Fibroblast of gingiva (primary cell): ENCODE measurements around the gene EXPH5.
"Not testable (repeated sequence)": the region's sequence is repeated elsewhere in the genome, so short reads cannot be mapped to it uniquely, and the experiment has no call there.

Experiments
- DNase-seq: peaks from one replicate; pipeline ENCODE4 v3.0.0-alpha.2; 2011; ENCODE audit warnings: low read depth

EXPH5 gene

DNA sequence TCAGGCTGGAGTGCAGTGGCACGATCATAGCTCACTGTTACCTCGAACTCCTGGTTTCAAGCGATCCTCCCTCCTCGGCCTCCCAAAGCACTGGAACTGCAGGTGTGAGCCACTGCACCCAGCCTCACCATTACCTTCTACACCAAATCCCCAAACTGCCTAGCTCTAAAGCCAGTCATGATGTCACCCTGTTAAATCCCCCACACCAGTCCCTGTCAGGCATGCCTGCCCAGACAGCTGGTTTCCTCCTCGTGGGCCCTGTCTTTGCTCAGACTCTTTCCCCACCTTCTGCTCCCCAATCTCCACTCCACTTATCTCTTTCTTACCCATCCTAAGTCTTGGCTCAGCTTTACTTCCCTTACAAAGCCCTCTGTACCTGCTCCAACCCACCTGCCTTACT lies 12.5 kb upstream of the EXPH5 start:
- DNase-seq = no peak

GRCh38 chr11:108602818-108603217 lies 9.2 kb upstream of the EXPH5 start:
- DNase-seq = not testable (repeated sequence)

GRCh38 chr11:108601150-108601549 lies 7.6 kb upstream of the EXPH5 start:
- DNase-seq = no peak

DNA sequence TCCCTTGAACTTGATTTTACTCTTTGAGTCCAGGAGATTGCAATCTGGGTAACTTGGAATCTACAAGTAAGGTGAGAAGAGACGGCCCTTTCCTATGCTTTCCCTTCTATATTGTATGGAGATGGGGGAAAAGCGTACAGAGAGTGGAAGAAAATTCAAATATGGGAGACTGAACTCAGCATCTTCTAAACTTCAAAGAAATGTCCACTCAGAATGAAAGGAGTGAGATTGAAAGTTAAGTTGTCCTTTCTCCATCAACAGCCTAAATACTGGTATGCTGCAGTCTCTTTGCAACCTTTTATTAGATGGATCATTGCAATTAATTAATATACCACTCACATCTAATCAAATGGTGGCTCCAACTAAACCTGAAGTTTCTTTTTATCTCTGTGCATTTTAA lies 6.4 kb upstream of the EXPH5 start:
- DNase-seq = no peak

DNA sequence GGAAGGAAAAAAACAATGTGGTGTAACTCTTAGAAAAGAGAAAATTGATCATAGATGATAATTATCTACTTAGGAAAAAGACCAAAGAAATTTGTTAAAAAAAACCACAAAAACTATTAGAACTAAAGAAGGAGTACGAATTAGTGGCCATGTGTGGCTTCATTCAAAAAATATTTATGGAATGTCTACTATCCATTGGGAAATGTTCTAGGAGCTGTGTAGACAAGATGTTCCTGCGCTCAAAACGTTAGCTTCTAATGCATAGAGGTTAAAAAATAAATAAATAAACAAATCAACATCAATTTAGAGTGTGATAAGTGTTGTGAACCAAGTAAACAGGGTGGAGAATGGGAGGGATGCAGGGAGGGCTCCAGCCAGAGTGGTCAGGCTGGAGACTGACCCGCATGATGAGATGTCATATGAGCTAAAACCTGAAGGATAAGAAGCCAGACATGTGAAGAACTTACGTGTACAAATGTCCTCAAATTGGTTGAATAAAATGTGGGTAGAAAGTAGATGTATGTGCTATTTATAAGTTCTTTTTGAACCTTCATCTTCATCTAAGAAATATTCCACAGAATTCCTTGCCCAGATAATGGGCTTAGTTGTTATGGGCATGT lies 4.3 kb upstream of the EXPH5 start:
- DNase-seq = no peak

GRCh38 chr11:108596701-108597100 lies 3.1 kb upstream of the EXPH5 start:
- no peak for DNase-seq

- no peak for DNase-seq
Measured at GRCh38 chr11:108593923-108594434, 411 bp upstream of the EXPH5 start.

DNA sequence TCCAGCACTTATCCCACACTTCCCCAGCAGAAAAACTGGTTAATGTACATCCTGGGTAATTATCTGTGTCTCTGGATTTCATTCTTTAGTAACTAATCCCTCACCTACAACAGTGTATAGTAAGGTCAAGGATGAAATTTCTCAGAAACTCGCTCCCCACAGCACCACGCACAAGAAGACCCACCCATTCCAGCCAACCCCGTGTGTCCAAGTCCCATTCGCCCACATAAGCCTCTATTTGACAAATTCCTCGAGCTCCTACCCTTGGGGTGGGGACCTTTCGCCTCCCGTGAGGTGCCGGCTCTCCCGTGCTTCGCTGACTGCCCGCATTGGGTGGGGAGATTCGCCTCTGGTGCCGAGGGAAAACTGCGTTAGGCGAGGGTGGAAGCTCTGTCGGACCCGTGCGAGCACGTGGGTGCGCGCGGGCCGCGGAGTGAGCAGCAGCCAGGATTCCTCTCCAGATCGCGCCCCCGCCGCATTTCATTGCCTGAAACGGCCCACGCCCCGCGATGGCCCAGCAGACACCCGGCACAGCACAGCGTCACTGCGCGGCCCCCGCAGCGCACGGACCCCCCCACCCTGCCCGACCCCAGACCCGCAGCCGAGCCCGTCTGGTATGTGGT lies 866 bp downstream of the EXPH5 start:
- DNase-seq = no peak

DNA sequence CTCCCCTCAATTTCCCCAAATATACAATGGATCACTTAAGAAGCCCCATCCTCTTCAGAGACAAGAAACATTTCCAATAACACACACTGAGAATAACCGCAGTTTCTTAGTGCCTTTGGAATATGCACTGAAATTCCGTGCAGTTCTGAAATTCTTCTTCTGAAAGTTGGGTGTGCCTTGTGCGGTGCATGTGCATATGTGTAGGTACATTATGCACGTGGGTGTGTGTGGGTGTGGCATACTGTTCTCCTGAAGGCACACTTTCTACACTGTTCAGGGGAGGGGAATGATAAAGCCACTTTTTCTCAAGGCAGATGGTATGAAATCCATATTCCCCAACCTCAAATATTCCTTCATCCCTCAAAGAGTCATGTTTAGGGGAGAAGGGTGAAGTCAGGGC lies 1.7 kb downstream of the EXPH5 start:
- no peak for DNase-seq

GRCh38 chr11:108589136-108589535 lies 4.4 kb downstream of the EXPH5 start:
- no peak for DNase-seq

DNA sequence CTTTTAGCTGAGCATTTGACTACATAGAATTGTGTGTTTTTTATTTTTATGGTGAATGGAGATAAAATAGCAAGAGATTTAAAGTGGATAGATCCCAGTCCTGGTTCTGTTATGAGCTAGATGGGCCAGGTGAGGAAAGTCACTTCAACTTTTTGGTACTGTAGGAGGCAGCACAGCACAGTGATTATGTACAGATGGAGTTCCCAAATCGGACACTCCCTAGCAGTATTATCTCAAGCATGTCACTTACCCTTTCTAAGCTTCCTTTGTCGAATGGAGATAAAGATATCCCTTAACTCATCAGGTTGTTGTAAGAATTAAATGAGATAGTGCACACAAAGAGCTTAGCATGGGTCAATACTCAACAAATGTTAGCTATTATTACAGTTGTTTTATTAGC lies 5.3 kb downstream of the EXPH5 start:
- DNase-seq = no peak

DNA sequence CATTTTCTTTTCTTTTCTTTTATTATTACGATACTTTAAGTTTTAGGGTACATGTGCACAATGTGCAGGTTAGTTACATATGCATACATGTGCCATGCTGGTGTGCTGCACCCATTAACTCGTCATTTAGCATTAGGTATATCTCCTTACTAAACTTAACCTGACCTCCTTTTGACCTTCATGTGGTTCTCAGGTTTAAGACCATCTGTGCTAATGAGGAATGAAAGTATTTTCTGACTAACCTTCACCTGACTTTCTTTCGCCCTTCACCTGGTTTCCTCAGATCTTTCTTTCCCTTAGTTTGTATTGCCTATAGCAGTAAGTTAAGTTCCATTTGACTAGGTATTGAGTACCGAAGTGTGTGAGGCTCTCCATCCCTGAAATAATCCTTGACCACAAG lies 6.5 kb downstream of the EXPH5 start:
- DNase-seq = no peak

- DNase-seq = no peak
Measured at GRCh38 chr11:108586600-108586999, 7.0 kb downstream of the EXPH5 start.

DNA sequence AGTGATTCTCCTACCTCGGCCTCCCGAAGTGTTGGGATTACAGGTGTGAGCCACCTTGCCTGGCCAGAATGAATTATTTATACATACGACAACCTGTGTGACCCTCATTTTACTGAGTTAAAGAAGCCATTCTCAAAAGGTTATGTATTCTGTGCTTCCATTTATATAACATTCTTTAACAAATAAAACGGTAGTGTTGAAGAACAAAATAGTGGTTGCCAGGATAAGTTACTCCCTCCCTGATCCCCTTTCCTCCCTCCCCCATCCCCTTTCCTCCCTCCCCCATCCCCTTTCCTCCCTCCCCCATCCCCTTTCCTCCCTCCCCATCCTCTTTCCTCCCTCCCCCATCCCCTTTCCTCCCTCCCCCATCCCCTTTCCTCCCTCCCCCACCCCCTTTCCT lies 7.4 kb downstream of the EXPH5 start:
- not testable (repeated sequence) for DNase-seq

DNA sequence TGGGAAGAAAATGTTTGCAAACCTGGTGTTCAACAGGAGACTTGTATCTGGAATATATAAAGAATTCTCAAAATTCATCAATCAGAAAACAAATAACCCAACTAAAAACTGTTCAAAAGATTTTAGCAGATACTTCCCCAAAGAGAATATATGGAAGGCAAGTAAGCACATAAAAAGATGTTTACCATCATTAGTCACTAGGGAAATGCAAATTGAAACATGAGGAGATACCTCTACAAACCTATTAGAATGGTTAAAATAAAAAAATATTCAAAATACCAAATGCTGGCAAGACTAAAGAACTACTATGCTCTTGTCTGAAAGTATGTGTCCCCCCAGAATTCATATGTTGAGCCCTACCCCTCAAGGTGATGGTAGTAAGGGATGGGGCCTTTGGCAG lies 8.6 kb downstream of the EXPH5 start:
- DNase-seq = no peak

DNA sequence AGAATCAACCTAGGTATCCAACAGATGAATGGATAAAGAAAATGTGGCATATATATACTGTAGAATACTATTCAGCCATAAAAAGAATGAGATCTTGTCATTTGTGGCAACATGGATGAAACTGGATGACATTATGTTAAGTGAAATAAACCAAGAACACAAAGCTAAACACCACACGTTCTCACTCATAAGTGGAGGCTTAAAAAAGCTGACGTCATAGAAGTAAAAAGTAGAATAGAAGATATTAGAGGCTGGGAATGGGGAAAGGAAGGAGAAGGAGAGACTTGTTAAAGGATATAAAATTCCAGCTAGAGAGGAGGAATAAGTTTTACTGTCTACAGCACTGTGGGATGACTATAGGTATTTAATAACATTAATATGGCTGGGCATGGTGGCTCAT lies 12.9 kb downstream of the EXPH5 start:
- no peak for DNase-seq

DNA sequence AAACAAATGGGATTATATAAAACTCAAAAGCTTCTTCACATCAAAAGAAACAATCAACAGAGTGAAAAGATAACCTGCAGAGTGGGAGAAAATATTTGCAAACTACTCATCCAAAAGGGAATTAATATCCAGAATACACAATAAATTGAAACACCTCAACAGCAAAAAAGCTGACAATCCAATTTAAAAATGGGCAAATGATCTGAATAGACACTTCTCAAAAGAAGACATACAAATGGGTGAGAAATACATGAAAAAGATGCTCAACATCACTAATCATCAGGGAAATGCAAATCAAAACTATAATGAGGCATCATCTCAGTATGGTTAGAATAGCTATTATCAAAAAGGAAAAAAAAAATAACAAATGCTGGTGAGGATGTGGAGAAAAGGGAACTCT lies 13.5 kb downstream of the EXPH5 start:
- DNase-seq = no peak

GRCh38 chr11:108576523-108576922 lies 17.0 kb downstream of the EXPH5 start:
- DNase-seq = no peak

- DNase-seq = no peak
Measured at GRCh38 chr11:108574675-108575074, 18.9 kb downstream of the EXPH5 start.

- DNase-seq = no peak
Measured at GRCh38 chr11:108571001-108571400, 22.6 kb downstream of the EXPH5 start.

DNA sequence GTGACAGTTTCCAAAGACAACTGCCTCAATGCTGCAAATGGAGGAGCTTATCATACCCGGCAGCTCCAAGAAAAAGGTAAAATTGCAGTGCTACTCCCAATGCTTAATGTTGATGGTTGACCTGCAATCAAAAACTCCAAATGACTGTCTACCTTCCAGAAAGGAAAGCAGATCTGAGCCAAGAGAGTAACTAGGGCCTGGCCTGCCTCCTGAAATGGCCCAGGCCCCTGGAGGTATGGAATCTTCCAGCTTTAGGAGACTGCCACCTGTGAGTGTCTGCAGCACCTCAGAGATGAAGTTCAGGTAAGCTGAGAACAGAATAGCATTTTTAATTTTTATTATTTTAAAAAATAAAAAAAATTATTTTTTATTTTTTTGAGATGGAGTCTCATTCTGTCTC lies 23.7 kb downstream of the EXPH5 start:
- DNase-seq = no peak

DNA sequence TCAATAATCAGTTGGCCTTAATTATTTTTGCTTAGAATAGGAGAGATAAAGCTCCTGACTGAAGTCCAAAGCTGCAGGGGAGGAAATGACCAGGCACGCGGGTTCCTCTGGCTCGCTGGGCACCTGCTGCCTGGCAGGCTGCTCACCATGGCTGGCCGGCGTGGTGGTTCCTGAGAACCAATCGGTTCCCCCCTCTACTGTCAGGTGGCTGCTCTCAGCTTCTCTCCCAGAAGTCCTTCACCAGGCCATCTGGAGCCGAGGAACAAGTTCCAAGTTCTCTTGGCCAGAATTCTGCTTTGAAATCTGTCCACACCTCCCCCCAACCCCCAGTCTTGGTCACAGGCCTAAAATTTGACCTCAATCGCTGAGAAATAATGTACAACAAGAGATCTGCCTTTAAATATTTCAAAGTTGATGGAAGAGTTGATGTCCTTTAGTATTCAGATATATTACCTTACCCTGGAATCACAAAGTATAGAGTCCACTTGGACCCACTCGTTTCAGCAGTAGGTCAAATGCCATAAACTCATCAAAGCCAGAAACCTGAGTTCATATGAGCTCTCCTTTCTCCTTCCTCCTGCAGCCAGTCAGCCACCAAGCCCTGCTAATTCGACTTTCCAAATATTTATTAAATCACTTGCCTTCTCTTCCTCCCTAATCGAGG lies 25.2 kb downstream of the EXPH5 start:
- DNase-seq = no peak

GRCh38 chr11:108565653-108566052 lies 27.9 kb downstream of the EXPH5 start:
- DNase-seq = no peak
